B cell (primary cell): ENCODE results near the gene JARID2. TPM values are rescaled to one million over a fixed set of nuclear protein-coding genes. Genes with fewer than 3 reads are reported as not detected.
A peak's percentile ranks its signal among the peaks of the same experiment; 100 is the strongest.

Source experiments
- ATAC-seq: fragments of 200-7000 bp; cut with Tn5 transposase; one replicate; pipeline ENCODE4 v1.10.0; 2021; ENCODE audit warnings: low read depth, mild to moderate bottlenecking, moderate number of reproducible peaks, moderate library complexity
- CTCF ChIA-PET: fragments of 350-600 bp; sonication (Branson Sonifier 250); formaldehyde crosslinking; loops from one replicate; lab custom pipeline; 2021; ENCODE audit warnings: antibody characterized with exemption, inconsistent platforms; lab: Charles Lee
- POLR2A ChIA-PET: fragments of 350-600 bp; sonication (Branson Sonifier 250); formaldehyde crosslinking; loops from one replicate; lab custom pipeline; 2021; ENCODE audit warnings: antibody characterized with exemption; lab: Charles Lee
- DNase-seq: peaks from one replicate; pipeline ENCODE4 v3.0.0; 2013
- H2AFZ ChIP-seq: 2 replicates; pipeline ENCODE4 v1.6.1; 2012; ENCODE audit warnings: mild to moderate bottlenecking, low read depth, low read length; ENCODE audit not compliant: insufficient read depth, poor library complexity, severe bottlenecking
- H3K27ac ChIP-seq, 2 donors: 1 replicate in 1 of 2; 2 replicates in 1 of 2; pipeline ENCODE4 v1.5.1; 2012 to 2013; ENCODE audit warnings: low read length in 2 of 2, mild to moderate bottlenecking in 2 of 2, moderate library complexity in 1 of 2
- H3K27me3 ChIP-seq, 4 experiments: fragments of 200-600 bp in 1 of 4; sonication (generic) in 1 of 4; replicated peaks in 1 of 4; 1 replicate in 2 of 4; 2 replicates in 2 of 4; pipeline versions ENCODE4 v1.6.1 to v1.7.0; 2013 to 2016; ENCODE audit warnings: low read length in 3 of 4, mild to moderate bottlenecking in 2 of 4, mixed read lengths in 1 of 4, moderate library complexity in 1 of 4; ENCODE audit not compliant: insufficient read depth in 4 of 4, control insufficient read depth in 3 of 4; ENCODE audit errors: control extremely low read depth in 1 of 4
- H3K36me3 ChIP-seq, 2 experiments: replicated peaks in 1 of 2; 1 replicate in 1 of 2; 2 replicates in 1 of 2; pipeline versions ENCODE4 v1.6.1 to v1.7.1; 2013; ENCODE audit warnings: low read length in 1 of 2; ENCODE audit not compliant: insufficient read depth in 2 of 2, control insufficient read depth in 1 of 2; ENCODE audit errors: control extremely low read depth in 1 of 2, extremely low read depth in 1 of 2
- H3K4me1 ChIP-seq, 2 donors: fragments of 200-600 bp in 1 of 2; sonication (generic) in 1 of 2; 1 replicate in 1 of 2; 2 replicates in 1 of 2; pipeline versions ENCODE4 v1.5.1 to v1.6.1; 2013 to 2017; ENCODE audit warnings: low read length in 2 of 2; ENCODE audit not compliant: control insufficient read depth in 2 of 2, insufficient read depth in 2 of 2
- H3K4me2 ChIP-seq: replicated peaks from 2 replicates; pipeline ENCODE3; 2012; ENCODE audit warnings: mild to moderate bottlenecking, low read depth, low read length; ENCODE audit not compliant: poor library complexity, severe bottlenecking
- H3K4me3 ChIP-seq, 5 experiments: fragments of 200-600 bp in 1 of 5; sonication (generic) in 1 of 5; 1 replicate in 3 of 5; 2 replicates in 2 of 5; pipeline versions ENCODE4 v1.5.1 to v1.7.0; 2011 to 2016; ENCODE audit warnings: low read length in 4 of 5, mild to moderate bottlenecking in 4 of 5, low read depth in 2 of 5, control low read depth in 1 of 5, moderate library complexity in 1 of 5; ENCODE audit not compliant: insufficient read depth in 1 of 5; ENCODE audit errors: control extremely low read depth in 1 of 5, extremely low read depth in 1 of 5
- H3K79me2 ChIP-seq: fragments of 200-600 bp; sonication (generic); one replicate; pipeline ENCODE4 v1.6.0; 2016; ENCODE audit warnings: low read length; ENCODE audit not compliant: control insufficient read depth, insufficient read depth
- H3K9ac ChIP-seq: fragments of 200-600 bp; sonication (generic); 2 replicates; pipeline ENCODE4 v1.6.1; 2017; ENCODE audit warnings: mild to moderate bottlenecking, low read length, moderate library complexity
- H3K9me3 ChIP-seq, 3 donors: one replicate each; pipeline versions ENCODE4 v1.6.1 to v1.7.1; 2013; ENCODE audit warnings: low read length in 2 of 3; ENCODE audit not compliant: control insufficient read depth in 2 of 3, insufficient read depth in 1 of 3; ENCODE audit errors: control extremely low read depth in 1 of 3
- H4K20me1 ChIP-seq: 2 replicates; pipeline ENCODE4 v1.6.0; 2012; ENCODE audit warnings: mild to moderate bottlenecking, low read length; ENCODE audit not compliant: insufficient read depth, control insufficient read depth, poor library complexity, severe bottlenecking
- H3K27ac Mint-ChIP-seq: one replicate; pipeline ENCODE4 v1.8.0; 2021; ENCODE audit warnings: mixed read lengths
- H3K27me3 Mint-ChIP-seq: one replicate; pipeline ENCODE4 v1.8.0; 2021; ENCODE audit warnings: mixed read lengths
- H3K4me1 Mint-ChIP-seq: one replicate; pipeline ENCODE4 v1.8.0; 2021; ENCODE audit warnings: mixed read lengths
- H3K4me3 Mint-ChIP-seq: one replicate; pipeline ENCODE4 v1.8.0; 2021; ENCODE audit warnings: mixed read lengths
- H3K9me3 Mint-ChIP-seq: one replicate; pipeline ENCODE4 v1.8.0; 2022; ENCODE audit warnings: mixed read lengths; ENCODE audit not compliant: insufficient read depth
- CTCF ChIP-seq: fragments of 200-600 bp; IDR thresholded peaks from one replicate; pipeline ENCODE4 v1.8.0; 2022; ENCODE audit warnings: antibody characterized with exemption, mild to moderate bottlenecking
- EZH2 ChIP-seq: IDR thresholded peaks from 2 replicates; pipeline ENCODE4 v1.6.1; 2012; ENCODE audit warnings: borderline replicate concordance, low read depth, mild to moderate bottlenecking, moderate library complexity, low read length; ENCODE audit not compliant: insufficient read depth, poor library complexity, severe bottlenecking
- WGBS: methylation state at CpG from one replicate; pipeline ENCODE4 v1.1.5; 2013; ENCODE audit warnings: missing lambda C conversion rate; ENCODE audit not compliant: insufficient coverage; 5-methylcytosine and 5-hydroxymethylcytosine counted together
- intact Hi-C: fragments of 100-400 bp; cut with micrococcal nuclease; formaldehyde crosslinking; loops from one replicate; pipeline ENCODE4 v1.10.0; 2022
- polyA plus RNA-seq: library from polyadenylated mRNA; depleted of rRNA; stranded (reverse); fragments of >200 nt; gene quantifications from 2 replicates; pipeline ENCODE4 v1.2.3, GENCODE V29; 2012
- total RNA-seq, 2 donors: library from RNA; stranded (reverse); fragments of 120-200 nt in 1 of 2; gene quantifications; 1 replicate in 1 of 2; 2 replicates in 1 of 2; pipeline versions ENCODE4 v1.2.3 to v1.2.4, GENCODE V29; 2013 to 2022

The JARID2 gene
- total and polyA plus RNA-seq, 2 donors (not counting 1 experiment from before 2014, with no cell fraction given), result 11.0 to 58.1 TPM

- H3K9me3 ChIP-seq, result no peaks in the 10 kb centered on the region
- ChIA-PET CTCF (interaction anchor here (0.6 to 1.6 kb wide), 3 partner anchors 8 to 87 kb away, joined by 3 to 4 read pairs (median 4); no protein-coding TSS in a partner anchor), POLR2A (interaction anchor here (0.6 kb wide), 1 partner anchor 139 kb away, joined by 12 read pairs; no protein-coding TSS in a partner anchor)
- Mint-ChIP-seq H3K27me3 (no peaks in the 10 kb centered on the region), H3K4me1 (peaks cover 87% of the 10 kb centered on the region), H3K27ac (no peak overlapping the region), H3K9me3 (no peaks in the 10 kb centered on the region), H3K4me3 (no peak overlapping the region)
- no peak overlapping the region for H3K9ac ChIP-seq
- H3K79me2 ChIP-seq, result peaks cover 99% of the 10 kb centered on the region
- H3K4me3 ChIP-seq, result no peak overlapping the region
- no peaks in the 10 kb centered on the region for H3K27me3 ChIP-seq
- H3K4me2 ChIP-seq, result no peak overlapping the region
- ATAC-seq (no peak), DNase-seq (no peak)
- H4K20me1 ChIP-seq, result peaks cover 73% of the 10 kb centered on the region
- peaks cover 44 to 51% of the 10 kb centered on the region in 2 donors for H3K4me1 ChIP-seq
- TF ChIP-seq EZH2, result no peak
- no peak for TF ChIP-seq CTCF
- 88% methylated on average over 6 of the region's 9 CpGs for whole genome bisulfite sequencing
- H3K36me3 ChIP-seq, result no peaks in the 10 kb centered on the region
- intact Hi-C loops, result loop anchor here (2.0 kb wide), 1 partner anchor 13 kb away; no protein-coding TSS in a partner anchor
- no peak overlapping the region for H3K27ac ChIP-seq
- no peak overlapping the region for H2AFZ ChIP-seq
Measured at GRCh38 chr6:15317934-15318902, 72.3 kb downstream of the JARID2 start.

GRCh38 chr6:15319677-15320076 is 73.8 kb downstream of the JARID2 start:
- no peak overlapping the region for H3K4me3 ChIP-seq
- H3K4me1 ChIP-seq, result peaks cover 39 to 46% of the 10 kb centered on the region in 2 donors
- no peaks in the 10 kb centered on the region for H3K36me3 ChIP-seq
- peak overlapping the region; percentile 27 for H3K4me3 Mint-ChIP-seq
- H3K9me3 Mint-ChIP-seq, result no peaks in the 10 kb centered on the region
- peaks cover 84% of the 10 kb centered on the region for H3K4me1 Mint-ChIP-seq
- peaks cover 99% of the 10 kb centered on the region for H3K79me2 ChIP-seq
- H3K27me3 ChIP-seq, result no peaks in the 10 kb centered on the region
- peak overlapping the region; percentile 12 for H3K4me2 ChIP-seq
- ChIA-PET POLR2A (no interaction called here), CTCF (no interaction called here)
- H3K27ac Mint-ChIP-seq, result peak overlapping the region; percentile 5
- H3K9ac ChIP-seq, result no peak overlapping the region
- no peaks in the 10 kb centered on the region for H3K27me3 Mint-ChIP-seq
- 100% methylated on average over 1 of the region's 3 CpGs for WGBS
- no peak for TF ChIP-seq CTCF
- TF ChIP-seq EZH2, result no peak
- H3K27ac ChIP-seq, result no peak overlapping the region
- intact Hi-C loops, result loop anchor here (5.0 kb wide), 1 partner anchor 32 kb away; no protein-coding TSS in a partner anchor
- peaks cover 67% of the 10 kb centered on the region for H4K20me1 ChIP-seq
- ATAC-seq (no peak), DNase-seq (no peak)
- no peak overlapping the region for H2AFZ ChIP-seq
- peaks cover 0 to 4% (median 0%) of the 10 kb centered on the region in 3 donors for H3K9me3 ChIP-seq
